HepG2 (cell line): Measurements from ENCODE around the gene EPS8. TPM values are rescaled to one million over a fixed set of nuclear protein-coding genes. Genes with fewer than 3 reads are reported as not detected.

ENCODE experiments used
- ATAC-seq: fragments of 200-7000 bp; cut with Tn5 transposase; 3 replicates; pipeline ENCODE4 v1.9.1; 2020; ENCODE audit warnings: mild to moderate bottlenecking, moderate library complexity
- BruUV-seq: library from RNA; stranded (reverse); fragments of 400-500 nt; replicated peaks from 2 replicates; lab custom pipeline; 2021; lab: Mats Ljungman, UMichigan
- CTCF ChIA-PET: fragments of 300-600 bp; formaldehyde crosslinking; extraction: SDS; loops from one replicate; lab custom pipeline; 2021; ENCODE audit warnings: low total read pairs, inconsistent platforms, low intra/inter-chr PET ratio; lab: Yijun Ruan, JAX
- POLR2A ChIA-PET: fragments of 350-600 bp; sonication (Branson Sonifier 250); formaldehyde crosslinking; loops from one replicate; lab custom pipeline; 2020; ENCODE audit warnings: antibody characterized with exemption, inconsistent platforms; lab: Yijun Ruan, JAX
- DNase-seq: peaks from one replicate; pipeline ENCODE4 v3.0.0-alpha.2; 2015; ENCODE audit warnings: low spot score
- FAIRE-seq: peaks from 3 replicates; lab custom pipeline; 2011; peaks lifted over from hg19 to GRCh38; lab: Jason Lieb, UNC
- H2AFZ ChIP-seq: one replicate; pipeline ENCODE4 v1.6.1; 2011; ENCODE audit warnings: low read length, inconsistent platforms
- H3K27ac ChIP-seq: fragments of 300-600 bp; 3 replicates; pipeline ENCODE4 v1.8.0; 2011; ENCODE audit warnings: mixed run types, mild to moderate bottlenecking, mixed read lengths, low read length, inconsistent platforms; ENCODE audit not compliant: insufficient read depth; ENCODE audit errors: extremely low read length
- H3K27me3 ChIP-seq, 2 experiments: fragments of 200-600 bp in 1 of 2; 2 replicates in 1 of 2; 3 replicates in 1 of 2; pipeline versions ENCODE4 v1.6.0 to v1.8.0; 2011; ENCODE audit warnings: low read length in 2 of 2, mild to moderate bottlenecking in 2 of 2, moderate library complexity in 2 of 2, inconsistent platforms in 1 of 2; ENCODE audit not compliant: insufficient read depth in 2 of 2, control insufficient read depth in 1 of 2
- H3K36me3 ChIP-seq, 2 experiments: fragments of 200-600 bp in 1 of 2; replicated peaks in 1 of 2; 2 replicates in 1 of 2; 3 replicates in 1 of 2; pipeline versions ENCODE4 v1.5.1 to v1.8.0; 2011; ENCODE audit warnings: low read length in 2 of 2, inconsistent platforms in 1 of 2; ENCODE audit not compliant: insufficient read depth in 2 of 2, control insufficient read depth in 1 of 2
- H3K4me1 ChIP-seq: 2 replicates; pipeline ENCODE4 v1.5.1; 2012; ENCODE audit warnings: low read length, inconsistent platforms; ENCODE audit not compliant: insufficient read depth
- H3K4me2 ChIP-seq: 2 replicates; pipeline ENCODE4 v1.6.0; 2011; ENCODE audit warnings: low read depth, low read length, inconsistent platforms
- H3K4me3 ChIP-seq, 3 experiments: fragments of 200-600 bp in 1 of 3; sonication (generic), shearing (Covaris generic) in 1 of 3; replicated peaks in 1 of 3; 2 replicates each; pipeline ENCODE4 v1.5.1; 2011 to 2016; ENCODE audit warnings: low read length in 3 of 3, inconsistent platforms in 2 of 3, low read depth in 2 of 3, mild to moderate bottlenecking in 2 of 3, control low read depth in 1 of 3, mixed read lengths in 1 of 3; ENCODE audit not compliant: insufficient read depth in 1 of 3
- H3K79me2 ChIP-seq: one replicate; pipeline ENCODE4 v1.6.1; 2011; ENCODE audit warnings: low read length, inconsistent platforms; ENCODE audit not compliant: insufficient read depth
- H3K9ac ChIP-seq: 2 replicates; pipeline ENCODE4 v1.6.0; 2011; ENCODE audit warnings: mild to moderate bottlenecking, low read depth, low read length, inconsistent platforms; ENCODE audit not compliant: insufficient read depth
- H3K9me3 ChIP-seq: 2 replicates; pipeline ENCODE4 v1.5.1; 2012; ENCODE audit warnings: mild to moderate bottlenecking, low read length
- H4K20me1 ChIP-seq: 2 replicates; pipeline ENCODE4 v1.6.0; 2011; ENCODE audit warnings: inconsistent platforms, mild to moderate bottlenecking, low read length, moderate library complexity; ENCODE audit not compliant: insufficient read depth
- ATF7 ChIP-seq, 2 experiments: fragments of 450-650 bp in 1 of 2; sonication (generic) in 1 of 2; formaldehyde crosslinking in 1 of 2; IDR thresholded peaks; 2 replicates each; pipeline versions ENCODE4 v1.4.0 to v1.6.1; 2016 to 2020; ENCODE audit warnings: antibody characterized with exemption in 1 of 2, mild to moderate bottlenecking in 1 of 2, missing genetic modification reagents in 1 of 2
- EHMT2 ChIP-seq: fragments of 200-600 bp; sonication (generic); IDR thresholded peaks from 2 replicates; pipeline ENCODE4 v1.7.0; 2017; ENCODE audit warnings: antibody characterized with exemption, low read depth, low read length, borderline replicate concordance
- GATAD1 ChIP-seq: IDR thresholded peaks from 2 replicates; pipeline ENCODE4 v1.6.1; 2016; ENCODE audit warnings: missing genetic modification reagents, missing compliant biosample characterization
- GLMP ChIP-seq: sonication (generic); formaldehyde crosslinking; IDR thresholded peaks from 2 replicates; pipeline ENCODE4 v1.9.0; 2021; ENCODE audit warnings: missing genetic modification reagents, mild to moderate bottlenecking, borderline replicate concordance
- HIC2 ChIP-seq: sonication (generic); formaldehyde crosslinking; IDR thresholded peaks from 2 replicates; pipeline ENCODE4 v1.9.0; 2022; ENCODE audit warnings: low read depth, missing genetic modification reagents
- HOXD1 ChIP-seq: sonication (generic); formaldehyde crosslinking; IDR thresholded peaks from 2 replicates; pipeline ENCODE4 v1.5.0; 2020; ENCODE audit warnings: missing genetic modification reagents
- MIER3 ChIP-seq: IDR thresholded peaks from 2 replicates; pipeline ENCODE4 v1.6.1; 2016; ENCODE audit warnings: missing compliant biosample characterization, borderline replicate concordance
- MTF2 ChIP-seq: sonication (generic); formaldehyde crosslinking; IDR thresholded peaks from 2 replicates; pipeline ENCODE4 v1.5.0; 2020; ENCODE audit warnings: missing genetic modification reagents, borderline replicate concordance
- POLR2AphosphoS5 ChIP-seq: IDR thresholded peaks from 2 replicates; pipeline ENCODE4 v1.6.1; 2012; ENCODE audit warnings: low read depth, low read length
- RBM39 ChIP-seq: fragments of 200-400 bp; formaldehyde crosslinking; IDR thresholded peaks from one replicate; pipeline ENCODE4 v1.6.1; 2018; ENCODE audit warnings: antibody characterized with exemption, mild to moderate bottlenecking, low read depth, low read length; ENCODE audit not compliant: poor library complexity, severe bottlenecking
- TBX2 ChIP-seq: sonication (generic); formaldehyde crosslinking; IDR thresholded peaks from 2 replicates; pipeline ENCODE4 v1.5.0; 2020; ENCODE audit warnings: missing genetic modification reagents, mild to moderate bottlenecking, borderline replicate concordance
- ZBTB49 ChIP-seq: sonication (generic); formaldehyde crosslinking; IDR thresholded peaks from 2 replicates; pipeline ENCODE4 v1.4.0; 2020; ENCODE audit warnings: missing genetic modification reagents, borderline replicate concordance
- ZBTB8A ChIP-seq: sonication (generic); formaldehyde crosslinking; IDR thresholded peaks from 2 replicates; pipeline ENCODE4 v1.4.0; 2020; ENCODE audit warnings: mild to moderate bottlenecking, low read depth, missing genetic modification reagents, borderline replicate concordance
- ZNF234 ChIP-seq: sonication (generic); formaldehyde crosslinking; conservative IDR thresholded peaks from 2 replicates; pipeline ENCODE4 v1.5.1; 2020; ENCODE audit warnings: mild to moderate bottlenecking, missing genetic modification reagents
- ZNF354B ChIP-seq: sonication (generic); formaldehyde crosslinking; IDR thresholded peaks from 2 replicates; pipeline ENCODE4 v1.8.0; 2022; ENCODE audit warnings: mild to moderate bottlenecking, missing genetic modification reagents
- WGBS: methylation state at CpG from one replicate; pipeline ENCODE4 v1.1.6; 2017; ENCODE audit warnings: low lambda C conversion rate; 5-methylcytosine and 5-hydroxymethylcytosine counted together
- in situ Hi-C: cut with HindIII; loops from 2 replicates; pipeline ENCODE4 v1.10.0; 2017; ENCODE audit warnings: low pct_unique_long_range_greater_than_20kb; ENCODE audit not compliant: extremely low pct_ligation_motif_present
- intact Hi-C: fragments of 100-400 bp; cut with micrococcal nuclease; formaldehyde crosslinking; loops from one replicate; pipeline ENCODE4 v1.10.0; 2022; ENCODE audit not compliant: unreplicated experiment
- polyA plus RNA-seq, 8 experiments: library from polyadenylated mRNA; depleted of rRNA in 3 of 8; stranded (reverse) in 7 of 8; unstranded in 1 of 8; fragments of >200 nt; fragmentation: Illumina TruSeq in 4 of 8; extraction: Trizol in 4 of 8; gene quantifications; 2 replicates each; pipeline versions ENCODE4 v1.2.1 to v1.2.3, GENCODE V29; 2011 to 2016; ENCODE audit warnings: low read depth in 4 of 8, missing spikeins in 1 of 8, mixed read lengths in 1 of 8; ENCODE audit not compliant: insufficient read depth in 1 of 8
- total RNA-seq, 5 experiments: library from RNA; depleted of rRNA; stranded (reverse); fragments of >200 nt; fragmentation: Illumina TruSeq; extraction: Trizol; gene quantifications; 2 replicates each; pipeline ENCODE4 v1.2.3, GENCODE V29; 2016; ENCODE audit warnings: low read depth in 1 of 5
- TF ChIP-seq, protein P1 (sequence below): sonication (generic); formaldehyde crosslinking; IDR thresholded peaks from 2 replicates; pipeline ENCODE4 v1.4.0; 2020; ENCODE audit warnings: missing genetic modification reagents, mild to moderate bottlenecking, borderline replicate concordance

Gene EPS8
- total and polyA plus RNA-seq, 2 of the 13 experiments (the other 11 are each of a cell fraction or from before 2014, with no cell fraction given): 37.1 to 43.4 TPM

GRCh38 chr12:15769586-15769985, 19.6 kb downstream of the EPS8 start:
- Histone ChIP-seq H2AFZ (no peak overlapping the region), H3K4me1 (peaks cover 10% of the 10 kb centered on the region), H3K9ac (no peak overlapping the region), H3K27ac (no peak overlapping the region), H3K27me3 (no peaks in the 10 kb centered on the region), H3K79me2 (peaks cover 60% of the 10 kb centered on the region), H3K36me3 (no peaks in the 10 kb centered on the region), H3K4me2 (no peak overlapping the region), H3K9me3 (no peaks in the 10 kb centered on the region), H3K4me3 (no peak overlapping the region), H4K20me1 (0 out of 2 replicates have a peak, but pooled peaks cover 3% of the 10 kb centered on the region)
- no TSS peak for BruUV-seq
- WGBS: 95% methylated on average over 3 of the region's 3 CpGs
- CTCF ChIA-PET: no interaction called here
- ATAC-seq: no peak
- intact Hi-C loops: no loop called here
- POLR2A ChIA-PET: no interaction called here
- in situ Hi-C loops: no loop called here
- DNase-seq: no peak
- no peak for FAIRE-seq
- TF ChIP-seq ZNF234 (no peak), ZBTB49 (CRISPR knock-in tag) (no peak), RBM39 (no peak), MTF2 (no peak), POLR2AphosphoS5 (no peak), ZNF354B (CRISPR knock-in tag) (no peak), EHMT2 (no peak), TBX2 (CRISPR knock-in tag) (no peak), GLMP (CRISPR knock-in tag) (no peak), GATAD1 (CRISPR knock-in tag) (no peak), ZBTB8A (CRISPR knock-in tag) (no peak), HOXD1 (CRISPR knock-in tag) (no peak), HIC2 (CRISPR knock-in tag) (no peak), ATF7 (IDR thresholded peaks at IDR 0.05) (no peak), ATF7 (CRISPR knock-in tag; IDR thresholded peaks at IDR 0.05) (no peak), MIER3 (CRISPR knock-in tag) (no peak)
- TF ChIP-seq, protein P1, sequence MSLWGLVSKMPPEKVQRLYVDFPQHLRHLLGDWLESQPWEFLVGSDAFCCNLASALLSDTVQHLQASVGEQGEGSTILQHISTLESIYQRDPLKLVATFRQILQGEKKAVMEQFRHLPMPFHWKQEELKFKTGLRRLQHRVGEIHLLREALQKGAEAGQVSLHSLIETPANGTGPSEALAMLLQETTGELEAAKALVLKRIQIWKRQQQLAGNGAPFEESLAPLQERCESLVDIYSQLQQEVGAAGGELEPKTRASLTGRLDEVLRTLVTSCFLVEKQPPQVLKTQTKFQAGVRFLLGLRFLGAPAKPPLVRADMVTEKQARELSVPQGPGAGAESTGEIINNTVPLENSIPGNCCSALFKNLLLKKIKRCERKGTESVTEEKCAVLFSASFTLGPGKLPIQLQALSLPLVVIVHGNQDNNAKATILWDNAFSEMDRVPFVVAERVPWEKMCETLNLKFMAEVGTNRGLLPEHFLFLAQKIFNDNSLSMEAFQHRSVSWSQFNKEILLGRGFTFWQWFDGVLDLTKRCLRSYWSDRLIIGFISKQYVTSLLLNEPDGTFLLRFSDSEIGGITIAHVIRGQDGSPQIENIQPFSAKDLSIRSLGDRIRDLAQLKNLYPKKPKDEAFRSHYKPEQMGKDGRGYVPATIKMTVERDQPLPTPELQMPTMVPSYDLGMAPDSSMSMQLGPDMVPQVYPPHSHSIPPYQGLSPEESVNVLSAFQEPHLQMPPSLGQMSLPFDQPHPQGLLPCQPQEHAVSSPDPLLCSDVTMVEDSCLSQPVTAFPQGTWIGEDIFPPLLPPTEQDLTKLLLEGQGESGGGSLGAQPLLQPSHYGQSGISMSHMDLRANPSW: no peak
